Skeletal muscle cell (primary cell): ENCODE measurements around the gene SORT1.
"Not testable (repeated sequence)": the region's sequence is repeated elsewhere in the genome, so short reads cannot be mapped to it uniquely, and the experiment has no call there.

Experiments
- DNase-seq: peaks from one replicate; pipeline ENCODE4 v3.0.0-alpha.2; 2010; ENCODE audit warnings: low read depth
- H3K4me3 ChIP-seq: 2 replicates; pipeline ENCODE4 v1.5.1; 2011; ENCODE audit warnings: low read depth, mild to moderate bottlenecking, control low read depth, low read length, moderate library complexity

Gene SORT1

DNA sequence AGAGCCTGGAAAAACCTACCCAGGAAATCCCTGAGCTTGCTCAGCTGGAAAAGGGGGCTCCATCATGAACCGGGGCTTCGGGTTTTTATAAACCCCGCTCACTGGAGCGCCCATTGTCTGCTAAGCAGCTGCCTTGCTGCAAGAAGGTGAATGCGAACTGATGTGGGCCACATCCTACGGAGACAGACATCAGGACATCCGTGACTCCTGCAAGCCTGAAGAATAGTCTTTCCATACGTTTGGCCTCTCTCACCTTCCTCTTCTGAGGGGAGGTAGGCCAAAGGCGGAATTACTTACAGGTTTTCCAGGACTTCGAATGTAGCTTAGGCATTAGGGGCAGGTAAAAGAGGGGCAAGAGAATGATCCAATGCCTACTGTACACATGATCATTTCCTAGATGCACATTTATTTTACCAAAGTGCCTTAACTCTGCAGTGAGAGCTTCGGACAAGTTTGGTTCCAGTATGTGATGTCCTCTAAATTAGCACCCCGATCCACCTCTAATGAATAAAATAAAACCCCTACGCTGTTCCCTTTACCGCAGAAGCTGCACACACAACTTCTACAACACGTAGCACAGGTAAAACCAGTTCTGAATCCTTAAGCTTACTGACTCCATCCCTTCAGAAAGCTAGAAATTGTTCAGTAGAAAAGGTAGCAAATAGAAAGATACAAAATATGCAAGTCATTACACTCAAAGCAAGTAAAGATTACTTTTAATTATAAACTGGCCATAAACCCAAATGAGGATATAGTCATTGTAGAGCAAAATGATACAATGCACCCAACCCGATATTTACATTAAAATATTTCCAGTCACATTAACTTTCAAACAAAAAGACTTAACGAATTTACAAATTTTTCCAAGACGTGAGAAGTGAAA is 866 bp upstream of the SORT1 start:
- DNase-seq, result no peak

DNA sequence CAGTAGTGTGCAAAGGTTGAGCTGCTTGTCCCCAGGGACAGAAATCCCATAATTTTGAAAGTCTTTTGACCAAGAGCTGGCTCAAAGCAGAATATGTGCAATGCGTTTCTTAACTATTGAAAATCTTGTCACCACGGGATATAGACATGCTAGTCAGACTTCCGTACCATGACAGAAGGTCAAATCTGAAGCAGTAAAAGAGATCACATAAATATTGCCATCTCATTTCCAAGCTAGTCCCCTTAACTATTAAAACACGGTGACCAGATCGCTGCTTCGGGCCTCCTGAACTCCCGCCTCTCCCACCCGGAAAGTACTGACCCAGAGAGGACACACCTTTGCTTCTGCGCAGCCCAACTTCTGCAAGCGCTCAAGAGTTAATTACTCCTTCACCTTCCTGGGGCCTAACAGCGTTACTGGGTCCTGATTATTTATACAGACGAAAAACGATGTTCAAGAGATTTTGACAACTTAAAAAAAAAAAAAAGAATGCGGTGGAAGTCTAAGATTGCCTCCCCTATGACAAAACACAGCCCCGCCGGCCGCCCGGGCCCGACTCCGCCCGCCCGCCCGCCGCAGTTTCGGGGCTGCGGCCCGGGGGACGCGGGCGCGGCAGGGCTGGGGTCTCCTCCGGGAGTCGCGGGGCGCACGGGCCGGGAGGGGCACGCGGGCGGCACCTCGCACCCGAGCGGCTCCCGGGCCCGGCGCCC is 692 bp downstream of the SORT1 start:
- peak overlapping the region; percentile 56 for H3K4me3 ChIP-seq
- no peak for DNase-seq

More for the DNA sequence above, 866 bp upstream of the SORT1 start:
- H3K4me3 ChIP-seq, result peak overlapping the region; percentile 56

DNA sequence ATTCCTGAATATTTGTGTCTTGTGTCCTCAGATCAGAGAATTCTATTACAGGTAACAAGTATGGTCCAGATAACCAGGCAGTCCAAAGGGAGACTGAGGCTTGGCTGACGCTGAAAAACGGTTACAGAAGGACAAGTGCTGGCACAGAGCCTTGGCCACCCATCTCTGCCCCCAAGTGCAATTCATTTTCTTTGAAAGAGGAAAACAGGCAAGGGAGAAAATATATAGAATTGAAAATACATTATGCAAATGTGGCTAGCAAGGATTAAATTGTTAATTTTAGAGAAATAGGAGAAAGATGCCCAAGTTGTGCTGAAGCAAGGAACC is 1.2 kb downstream of the SORT1 start:
- H3K4me3 ChIP-seq, result peak overlapping the region; percentile 56
- no peak for DNase-seq

DNA sequence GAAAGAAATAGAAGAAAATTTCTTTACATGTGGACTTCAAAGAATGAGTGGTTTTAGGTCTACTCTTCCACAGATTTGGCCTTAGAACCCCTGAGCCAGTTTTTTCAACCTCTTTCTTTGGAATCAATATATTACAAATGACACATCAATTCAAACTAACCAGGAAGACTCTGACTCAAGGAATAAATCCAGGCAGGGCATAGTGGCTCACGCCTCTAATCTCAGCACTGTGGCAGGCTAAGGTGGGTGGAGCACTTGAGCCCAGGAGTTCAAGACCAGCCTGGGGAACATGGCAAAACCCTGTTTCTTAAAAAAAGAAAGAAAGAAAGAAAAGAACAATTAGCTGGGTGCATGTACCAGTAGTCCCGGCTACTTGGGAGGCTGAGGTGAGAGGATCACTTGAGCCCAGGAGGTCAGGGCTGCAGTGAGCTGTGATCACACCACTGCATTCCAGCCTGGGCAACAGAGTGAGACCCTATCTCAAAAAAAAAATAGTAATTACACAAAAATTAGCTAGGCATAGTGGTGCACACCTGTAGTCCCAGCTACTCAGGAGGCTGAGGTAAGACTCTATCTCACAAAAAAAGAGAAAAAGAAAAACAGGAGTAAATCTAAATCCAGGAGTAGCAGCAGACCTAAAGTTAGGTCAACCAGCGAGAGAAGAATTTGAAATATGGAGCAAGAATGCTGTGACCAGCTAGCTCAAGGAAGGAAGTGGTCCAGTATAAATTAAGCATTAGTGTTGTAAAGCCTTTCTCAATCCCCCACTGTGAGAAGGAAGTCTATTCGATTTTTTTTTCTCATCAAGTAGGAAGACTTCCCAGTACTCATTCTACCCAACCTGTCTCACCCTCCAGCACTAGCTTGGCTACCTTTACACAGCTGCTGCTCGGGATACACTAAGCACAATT is 1.9 kb downstream of the SORT1 start:
- H3K4me3 ChIP-seq, result peak overlapping the region; percentile 56
- no peak for DNase-seq

DNA sequence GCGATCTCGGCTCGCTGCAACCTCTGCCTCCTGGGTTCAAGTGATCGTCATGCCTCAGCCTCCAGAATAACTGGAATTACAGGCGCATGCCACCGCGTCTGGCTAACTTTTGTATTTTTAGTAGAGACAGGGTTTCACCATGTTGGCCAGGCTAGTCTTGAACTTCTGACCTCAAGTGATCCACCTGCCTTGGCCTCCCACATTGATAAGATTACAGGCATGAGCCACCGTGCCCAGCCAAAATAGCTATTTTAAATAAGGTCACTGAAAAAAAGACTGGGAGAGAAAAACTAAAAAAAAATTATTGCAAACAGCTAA is 2.5 kb downstream of the SORT1 start:
- H3K4me3 ChIP-seq, DNase-seq: not testable (repeated sequence)

DNA sequence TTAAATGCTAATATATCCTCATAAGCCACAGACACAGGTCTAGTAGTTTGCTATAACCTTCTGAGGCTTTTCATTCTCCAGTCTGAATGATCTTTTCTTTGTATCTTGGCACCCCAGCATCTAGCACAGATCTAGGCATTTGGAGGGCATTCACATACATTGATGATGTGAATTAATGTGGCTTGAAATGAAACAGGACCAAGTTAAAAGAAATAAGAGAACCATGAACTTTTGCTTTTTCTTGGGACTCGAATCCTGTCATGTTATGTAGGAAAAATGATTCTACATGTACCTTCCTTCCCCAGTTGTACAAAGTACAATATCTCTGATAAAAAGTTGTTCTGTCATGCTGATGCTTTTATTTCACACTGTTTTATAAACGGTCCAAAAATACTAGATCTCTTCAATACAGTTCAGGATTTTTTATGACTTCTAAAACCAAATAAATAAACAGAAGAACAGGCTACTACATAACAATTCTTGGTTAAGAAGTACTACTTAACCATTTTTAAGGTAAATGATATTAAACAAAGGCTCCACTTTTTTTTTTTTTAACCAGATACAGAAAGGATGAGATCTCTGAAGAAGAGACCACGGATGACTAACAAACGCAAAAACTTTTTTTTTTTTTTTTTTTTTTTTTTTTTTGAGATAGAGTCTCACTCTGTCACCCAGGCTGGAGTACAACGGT is 3.0 kb downstream of the SORT1 start:
- no peak for DNase-seq
- H3K4me3 ChIP-seq, result no peak overlapping the region

DNA sequence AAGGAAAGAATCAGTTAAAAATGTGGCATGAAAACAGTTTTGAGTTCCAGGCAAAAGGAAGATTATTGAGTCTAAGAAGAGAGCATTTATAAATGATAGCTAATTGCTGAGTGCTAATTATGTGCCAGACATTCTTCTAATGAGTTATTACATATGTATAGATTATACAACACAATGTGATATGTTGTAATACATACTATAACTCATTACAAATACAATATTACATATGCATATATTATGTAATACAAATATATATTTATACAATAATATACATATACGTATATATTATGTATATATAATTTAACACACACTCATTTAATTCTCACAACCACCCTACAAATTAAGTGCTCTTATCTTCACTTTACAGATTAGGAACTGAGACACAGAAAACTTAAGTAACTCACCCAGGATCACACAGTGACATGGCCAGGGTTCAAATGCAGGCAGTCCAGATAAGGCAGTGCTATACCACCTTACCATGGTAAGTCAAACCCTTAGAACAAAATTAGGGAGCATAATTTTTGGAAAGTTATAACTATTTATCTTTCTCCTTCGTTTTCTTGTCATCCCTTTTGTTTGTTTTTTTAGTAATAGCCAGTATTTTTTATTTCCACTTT is 4.0 kb downstream of the SORT1 start:
- H3K4me3 ChIP-seq, result no peak overlapping the region
- DNase-seq, result no peak

DNA sequence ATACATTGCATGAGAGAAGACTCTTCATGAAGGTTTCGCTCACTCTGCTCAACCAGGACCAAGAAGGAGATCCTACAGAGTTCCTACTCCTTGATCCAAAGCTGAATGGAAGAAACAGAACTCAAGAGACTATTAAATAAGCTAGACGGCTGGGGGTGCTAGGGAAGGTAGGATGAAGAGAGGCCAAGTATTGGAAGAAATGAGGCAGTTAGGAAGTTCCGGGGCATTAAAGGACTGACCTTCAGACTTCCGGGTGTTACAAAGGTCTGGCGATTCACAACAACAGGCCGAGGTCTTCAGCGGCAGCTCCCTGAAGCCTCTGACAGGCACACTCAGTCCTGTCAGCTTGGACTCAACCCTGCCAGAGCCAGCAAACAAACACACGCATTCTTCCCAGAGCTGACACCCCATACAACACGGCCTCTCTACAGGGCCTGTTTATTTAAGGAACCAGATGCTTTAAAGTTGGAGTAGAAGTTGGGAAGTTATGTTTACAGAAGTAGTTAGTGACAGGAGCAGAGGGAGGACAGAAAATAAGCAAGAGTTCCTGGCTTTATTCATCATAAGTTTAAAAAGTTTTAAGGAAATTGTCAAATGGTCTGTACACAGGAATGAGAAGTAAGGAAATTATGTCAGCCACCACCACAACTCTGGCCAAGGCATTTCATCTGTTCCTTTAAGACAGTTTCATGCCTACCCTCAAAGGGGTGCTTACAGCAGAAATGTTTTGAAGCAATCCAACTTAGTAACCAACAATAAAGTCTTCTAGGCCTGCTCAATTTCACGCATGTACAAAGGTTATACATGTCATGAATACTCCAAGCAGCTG is 4.7 kb downstream of the SORT1 start:
- no peak for DNase-seq
- peak overlapping the region; percentile 17 for H3K4me3 ChIP-seq

DNA sequence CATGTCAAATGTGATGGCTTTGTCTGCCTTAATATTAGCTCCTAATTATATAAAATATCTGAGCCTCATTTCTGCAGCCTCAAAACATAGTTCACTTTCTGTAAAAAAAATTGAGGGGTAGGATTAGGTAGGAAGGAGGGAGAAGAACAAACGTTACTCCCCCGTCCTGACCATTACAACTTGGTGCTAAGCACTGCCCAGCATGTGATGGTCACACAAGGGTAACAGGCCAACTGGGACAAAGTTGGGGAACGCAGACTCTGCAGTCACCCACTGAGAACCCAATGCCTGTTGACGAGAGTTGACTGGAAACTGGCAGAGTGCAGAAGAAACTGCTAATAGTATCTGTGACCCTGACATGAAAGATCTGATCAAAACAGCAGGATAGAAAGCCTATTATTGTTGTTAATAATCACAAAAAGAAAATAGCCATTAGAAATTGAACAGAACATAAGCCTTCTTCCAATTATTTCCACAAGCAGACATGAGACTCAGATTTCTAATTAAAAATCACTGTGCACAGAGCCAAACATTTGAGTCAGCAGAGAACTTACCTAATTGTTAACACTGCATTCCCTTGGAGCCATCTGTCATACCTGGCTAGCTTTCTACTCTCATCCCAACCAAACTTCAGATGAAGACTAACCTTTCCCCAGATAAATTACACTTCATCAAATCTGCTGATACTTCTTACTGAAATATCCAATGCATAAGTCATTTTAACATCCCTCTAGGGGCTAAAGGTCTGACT is 5.5 kb downstream of the SORT1 start:
- DNase-seq, result no peak
- H3K4me3 ChIP-seq, result peak overlapping the region; percentile 17

DNA sequence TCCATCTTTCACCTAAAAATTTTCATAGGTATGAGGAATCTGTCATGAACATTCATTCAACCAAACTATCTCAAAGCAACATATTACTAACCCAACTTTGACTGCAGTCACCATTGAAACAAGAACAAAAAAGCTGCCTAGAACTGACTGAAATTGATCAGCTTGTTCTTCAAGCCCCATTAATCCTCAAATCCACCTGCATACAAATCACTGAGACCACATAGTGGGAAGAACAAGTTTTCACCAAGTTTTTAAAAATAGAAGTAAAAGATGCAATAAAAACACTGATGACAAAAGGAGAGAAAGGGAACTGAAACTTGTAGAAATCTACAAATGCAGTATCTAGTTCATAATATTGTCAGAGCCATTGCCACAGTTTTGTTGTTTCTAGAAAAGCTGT is 6.1 kb downstream of the SORT1 start:
- H3K4me3 ChIP-seq, result no peak overlapping the region
- no peak for DNase-seq

DNA sequence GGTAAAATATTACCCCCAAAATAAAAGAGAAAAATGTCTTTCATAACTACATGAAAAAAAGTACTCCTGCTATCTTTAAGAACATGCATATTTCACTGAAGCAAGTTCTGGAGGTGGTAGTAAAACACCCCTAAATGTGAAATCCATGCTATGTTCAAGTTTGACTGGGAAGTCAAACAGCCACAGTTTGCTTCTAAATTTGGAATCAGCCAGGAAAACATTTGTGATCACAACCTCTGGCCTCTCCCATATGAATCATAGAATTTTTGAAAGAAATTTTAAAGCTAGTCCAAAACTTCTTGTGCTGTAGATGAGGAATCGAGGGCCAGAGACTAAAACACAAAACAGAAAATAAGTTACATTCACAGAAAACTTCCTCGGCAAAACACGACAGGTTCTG is 6.6 kb downstream of the SORT1 start:
- DNase-seq, result no peak
- no peak overlapping the region for H3K4me3 ChIP-seq

DNA sequence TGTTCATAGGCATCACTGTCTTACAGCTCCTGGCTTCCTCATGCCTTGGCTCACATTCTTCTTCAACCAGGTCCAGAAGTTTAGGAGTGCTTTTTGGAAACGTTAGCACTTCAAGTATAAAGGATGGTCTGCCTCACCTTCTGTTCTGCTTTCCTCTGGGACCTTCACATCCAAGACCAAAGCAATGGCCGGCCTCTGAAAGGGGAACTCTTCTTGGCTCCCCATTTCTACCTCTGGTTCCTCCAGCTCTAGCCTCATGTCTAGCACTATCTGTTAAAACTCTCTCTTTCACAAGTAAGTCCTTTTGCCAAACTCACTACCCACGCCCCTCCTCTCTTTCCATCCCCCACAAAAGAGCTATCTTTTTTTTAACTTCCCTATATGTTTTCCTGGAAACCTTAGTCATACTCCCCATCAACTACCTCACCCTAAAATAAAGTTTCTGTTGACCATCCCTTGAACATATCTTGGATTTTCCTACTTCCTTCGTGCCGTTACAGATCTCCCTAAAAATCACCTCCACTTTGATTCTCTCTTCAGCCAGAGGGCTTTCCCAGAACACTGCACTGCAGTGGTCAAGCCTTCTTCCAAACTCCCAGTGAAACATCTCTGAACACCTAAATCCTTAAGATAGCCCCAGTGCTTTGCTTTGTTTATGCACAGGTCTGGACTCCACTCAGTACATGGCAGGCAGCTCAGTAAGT is 7.9 kb downstream of the SORT1 start:
- no peak overlapping the region for H3K4me3 ChIP-seq
- DNase-seq, result no peak

DNA sequence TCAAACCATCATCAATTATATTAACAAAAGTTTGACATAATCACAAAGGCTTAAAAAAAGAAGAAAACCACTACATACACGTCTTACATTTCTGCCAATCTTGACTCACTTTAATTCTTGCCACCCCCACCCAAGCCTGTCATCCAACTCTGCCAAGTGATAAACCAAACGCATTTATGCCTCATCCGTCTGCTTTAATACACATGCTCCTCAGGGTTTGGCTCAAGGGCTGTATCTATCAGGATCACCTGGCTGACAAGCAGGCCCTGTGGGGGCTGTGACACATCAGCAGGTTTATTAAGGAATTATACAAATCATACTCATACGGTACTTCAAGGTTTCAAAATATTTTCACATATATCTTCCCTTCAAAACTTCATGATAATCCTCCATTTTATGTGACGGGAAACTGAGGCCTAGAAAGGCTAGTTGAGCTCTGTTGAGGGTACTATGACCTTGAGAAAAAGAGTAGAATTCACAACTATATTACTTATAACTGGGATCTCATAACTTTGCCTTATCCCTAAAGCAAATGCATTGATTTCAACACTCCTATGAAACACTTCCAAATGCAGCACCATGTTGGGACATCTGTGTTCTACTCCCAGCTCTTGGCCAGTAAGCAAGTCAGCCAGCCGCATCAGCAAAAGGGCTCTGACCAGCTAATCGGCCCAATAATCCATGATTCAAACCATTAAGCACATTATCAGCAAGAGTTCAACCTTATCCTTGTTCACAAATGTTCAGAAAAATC is 8.7 kb downstream of the SORT1 start:
- no peak overlapping the region for H3K4me3 ChIP-seq
- DNase-seq, result no peak

DNA sequence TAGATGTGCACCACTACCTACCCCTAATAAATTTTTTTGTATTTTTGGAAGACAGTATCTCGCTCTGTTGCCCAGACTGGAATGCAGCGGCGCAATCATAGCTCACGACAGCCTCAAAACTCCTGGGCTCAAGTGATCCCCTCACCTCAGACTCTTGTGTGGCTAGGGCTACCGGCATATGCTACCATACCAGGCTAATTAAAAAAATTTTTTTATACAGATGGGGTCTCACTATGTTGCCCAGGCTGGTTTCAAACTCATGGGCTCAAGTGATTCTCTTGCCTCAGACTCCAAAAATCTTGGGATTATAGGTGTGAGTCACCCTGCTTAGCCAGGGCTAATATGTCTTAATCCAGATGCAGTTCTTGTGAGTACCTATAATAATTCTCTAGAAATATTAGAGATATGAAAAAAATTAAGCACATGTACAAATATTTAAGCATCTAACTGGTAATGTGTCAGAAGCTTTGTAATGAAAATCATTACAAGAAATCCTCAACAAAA is 9.5 kb downstream of the SORT1 start:
- DNase-seq, result no peak
- no peak overlapping the region for H3K4me3 ChIP-seq

DNA sequence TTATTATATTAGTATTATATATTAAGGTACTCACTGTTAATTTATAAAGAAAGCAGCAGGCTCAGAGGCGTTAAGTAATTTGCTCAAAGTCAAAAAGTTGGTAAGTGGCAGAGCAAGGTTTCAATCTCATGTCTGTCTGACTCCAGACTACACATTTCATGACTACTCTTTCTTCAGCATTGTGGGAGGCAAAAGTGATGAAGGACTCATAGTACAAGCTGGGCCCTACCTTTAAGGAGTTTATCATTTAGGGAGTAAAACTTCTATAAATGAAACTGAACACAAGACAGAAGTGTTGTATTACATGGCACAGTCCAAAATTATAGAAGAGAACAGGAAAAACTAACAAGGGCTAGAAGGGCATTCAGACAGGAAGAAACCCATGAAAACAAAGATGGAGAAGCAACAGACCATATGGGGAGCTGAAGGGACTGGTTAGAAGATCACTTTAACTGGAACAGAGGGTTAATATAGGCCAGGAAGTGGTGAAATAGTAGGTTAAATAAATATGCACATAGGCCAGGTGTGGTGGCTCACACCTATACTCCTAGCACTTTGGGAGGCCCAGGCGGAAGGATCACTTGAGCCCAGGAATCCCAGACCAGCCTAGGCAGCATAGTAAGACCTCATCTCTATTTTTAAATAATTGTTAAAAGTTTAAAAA is 11.5 kb downstream of the SORT1 start:
- no peak for DNase-seq
- no peak overlapping the region for H3K4me3 ChIP-seq

DNA sequence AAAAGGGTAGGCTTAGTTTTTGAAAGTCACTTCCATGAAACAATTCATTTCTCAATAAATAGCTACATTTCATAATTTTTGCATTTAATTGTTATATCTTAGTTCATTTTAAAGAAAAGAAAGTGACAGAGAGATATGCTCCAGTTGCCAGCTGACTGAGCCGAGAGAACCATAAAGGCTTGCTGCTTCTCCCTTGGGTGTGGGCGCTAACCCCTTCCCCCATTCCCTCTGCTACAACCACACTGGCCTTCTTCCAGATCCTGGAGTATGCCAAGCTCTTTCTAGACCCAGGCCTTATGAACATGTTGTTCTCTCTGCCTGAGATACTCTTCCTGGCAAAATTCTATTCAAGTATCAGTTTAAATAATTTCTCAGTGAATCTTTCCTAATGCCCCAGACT is 12.3 kb downstream of the SORT1 start:
- peak; percentile 67 for DNase-seq
- no peak overlapping the region for H3K4me3 ChIP-seq
